ENCODE measurements around the gene EIF5. TPM values are rescaled to one million over a fixed set of nuclear protein-coding genes. Genes with fewer than 3 reads are reported as not detected.

The EIF5 gene
- total RNA-seq, 4 donors from 2014 or later: 210 to 312 (median 266) TPM

DNA sequence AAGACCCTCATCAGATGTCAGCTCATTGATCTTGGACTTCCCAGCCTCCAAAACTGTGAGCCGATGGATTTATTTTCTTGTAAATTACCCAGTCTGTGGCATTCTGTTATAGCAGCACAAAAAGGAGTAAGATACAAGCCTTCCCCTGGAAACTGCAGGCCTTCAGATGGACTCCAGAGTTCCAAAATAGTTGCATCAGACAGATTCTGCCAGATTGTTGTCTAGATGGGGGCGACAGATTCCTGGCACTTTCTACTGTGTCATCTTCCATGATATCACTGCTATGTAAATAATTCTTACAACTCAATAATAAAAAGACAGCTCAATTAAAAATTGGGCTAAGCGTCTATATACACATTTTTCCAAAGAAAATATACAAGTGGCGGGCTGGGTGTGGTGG is 34.0 kb downstream of the EIF5 start:
- in situ Hi-C loops (cut with MboI; ENCODE audit: low pct_ligation_motif_present in 1 of 4, low pct_unique_long_range_greater_than_20kb in 1 of 4, low sequenced_read_pairs in 3 of 4) (no loop called here), intact Hi-C loops (cut with DNase I; ENCODE audit: low total_unique reads) (no loop called here)
- 43 to 80% methylated on average over 1 to 4 of the region's 4 CpGs for WGBS, 2 donors (ENCODE audit: low coverage in 1 of 2)
- Histone ChIP-seq H3K27ac (no peak overlapping the region), H3K36me3 (no peaks in the 10 kb centered on the region), H3K4me3 (no peak overlapping the region), H3K27me3 (no peaks in the 10 kb centered on the region), H3K9me3 (peaks cover under 1 to 5% of the 10 kb centered on the region in 2 donors), H3K4me1 (no peaks in the 10 kb centered on the region)
- DNase-seq: no peak
- TF ChIP-seq EP300 (IDR thresholded peaks at IDR 0.05; ENCODE audit: low read depth): no peak
- no peak for TF ChIP-seq POLR2AphosphoS5 (IDR thresholded peaks at IDR 0.05)
- TF ChIP-seq POLR2A (IDR thresholded peaks at IDR 0.05): no peak
- TF ChIP-seq, protein P1, sequence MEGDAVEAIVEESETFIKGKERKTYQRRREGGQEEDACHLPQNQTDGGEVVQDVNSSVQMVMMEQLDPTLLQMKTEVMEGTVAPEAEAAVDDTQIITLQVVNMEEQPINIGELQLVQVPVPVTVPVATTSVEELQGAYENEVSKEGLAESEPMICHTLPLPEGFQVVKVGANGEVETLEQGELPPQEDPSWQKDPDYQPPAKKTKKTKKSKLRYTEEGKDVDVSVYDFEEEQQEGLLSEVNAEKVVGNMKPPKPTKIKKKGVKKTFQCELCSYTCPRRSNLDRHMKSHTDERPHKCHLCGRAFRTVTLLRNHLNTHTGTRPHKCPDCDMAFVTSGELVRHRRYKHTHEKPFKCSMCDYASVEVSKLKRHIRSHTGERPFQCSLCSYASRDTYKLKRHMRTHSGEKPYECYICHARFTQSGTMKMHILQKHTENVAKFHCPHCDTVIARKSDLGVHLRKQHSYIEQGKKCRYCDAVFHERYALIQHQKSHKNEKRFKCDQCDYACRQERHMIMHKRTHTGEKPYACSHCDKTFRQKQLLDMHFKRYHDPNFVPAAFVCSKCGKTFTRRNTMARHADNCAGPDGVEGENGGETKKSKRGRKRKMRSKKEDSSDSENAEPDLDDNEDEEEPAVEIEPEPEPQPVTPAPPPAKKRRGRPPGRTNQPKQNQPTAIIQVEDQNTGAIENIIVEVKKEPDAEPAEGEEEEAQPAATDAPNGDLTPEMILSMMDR (IDR thresholded peaks at IDR 0.05): no peak

DNA sequence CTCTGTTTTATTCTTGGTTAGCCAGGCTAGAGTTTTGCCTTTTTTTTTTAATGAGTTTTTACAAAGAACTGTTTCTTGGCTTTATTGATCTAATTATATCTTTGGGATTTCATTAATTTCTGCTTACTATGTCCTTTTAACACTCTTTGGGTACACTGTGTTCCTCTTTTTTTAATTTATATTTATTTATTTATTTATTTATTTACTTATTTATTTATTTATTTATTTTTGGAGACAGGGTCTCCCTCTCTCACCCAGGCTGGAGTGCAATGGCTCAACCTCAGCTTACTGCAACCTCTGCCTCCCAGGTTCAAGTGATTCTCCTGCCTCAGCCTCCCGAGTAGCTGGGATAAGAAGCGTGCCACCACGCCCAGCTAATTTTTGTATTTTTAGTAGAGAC is 36.0 kb downstream of the EIF5 start:
- DNase-seq: no peak
- in situ Hi-C loops (cut with MboI; ENCODE audit: low pct_ligation_motif_present in 1 of 4, low pct_unique_long_range_greater_than_20kb in 1 of 4, low sequenced_read_pairs in 3 of 4): no loop called here
- no peaks in the 10 kb centered on the region for H3K4me1 ChIP-seq
- H3K9me3 ChIP-seq: no peaks in the 10 kb centered on the region
- H3K36me3 ChIP-seq: no peaks in the 10 kb centered on the region
- no peak for TF ChIP-seq POLR2AphosphoS5 (IDR thresholded peaks at IDR 0.05)
- TF ChIP-seq EP300 (IDR thresholded peaks at IDR 0.05; ENCODE audit: low read depth): no peak
- no peak for TF ChIP-seq POLR2A (IDR thresholded peaks at IDR 0.05)
- TF ChIP-seq, protein P1 (IDR thresholded peaks at IDR 0.05): no peak
- intact Hi-C loops (cut with DNase I; ENCODE audit: low total_unique reads): no loop called here
- H3K27me3 ChIP-seq: no peaks in the 10 kb centered on the region
- WGBS, 2 donors (ENCODE audit: low coverage in 1 of 2): 40 to 93% methylated on average over 1 to 3 of the region's 3 CpGs
- no peak overlapping the region for H3K4me3 ChIP-seq
- H3K27ac ChIP-seq: no peak overlapping the region

DNA sequence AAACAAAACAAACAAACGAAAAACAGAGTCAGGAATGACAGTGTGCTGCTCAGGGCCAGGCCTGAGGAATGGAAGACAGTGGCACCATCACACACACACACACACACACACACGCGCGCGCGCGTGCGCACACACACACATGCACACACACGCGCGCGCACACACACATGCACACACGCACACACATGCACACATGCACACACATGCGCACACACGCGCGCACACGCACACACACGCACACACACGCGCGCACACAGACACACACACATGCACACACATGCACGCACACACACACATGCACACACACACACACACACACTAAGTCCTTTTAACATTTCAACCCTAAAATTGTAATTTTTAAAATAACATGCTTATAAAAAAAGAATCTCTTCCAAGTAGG is 38.0 kb downstream of the EIF5 start:
- Histone ChIP-seq H3K27ac (no peak overlapping the region), H3K4me3 (no peak overlapping the region), H3K4me1 (no peaks in the 10 kb centered on the region), H3K9me3 (no peaks in the 10 kb centered on the region), H3K36me3 (no peaks in the 10 kb centered on the region), H3K27me3 (no peaks in the 10 kb centered on the region)
- 77% methylated on average over 23 of the region's 23 CpGs; no CpG with 5 or more reads in 1 of the 2 donors for WGBS, 2 donors (ENCODE audit: low coverage in 1 of 2)
- DNase-seq: no peak
- intact Hi-C loops (cut with DNase I; ENCODE audit: low total_unique reads) (no loop called here), in situ Hi-C loops (cut with MboI; ENCODE audit: low pct_ligation_motif_present in 1 of 4, low pct_unique_long_range_greater_than_20kb in 1 of 4, low sequenced_read_pairs in 3 of 4) (no loop called here)
- TF ChIP-seq EP300 (IDR thresholded peaks at IDR 0.05; ENCODE audit: low read depth): no peak
- TF ChIP-seq, protein P1 (IDR thresholded peaks at IDR 0.05): no peak

DNA sequence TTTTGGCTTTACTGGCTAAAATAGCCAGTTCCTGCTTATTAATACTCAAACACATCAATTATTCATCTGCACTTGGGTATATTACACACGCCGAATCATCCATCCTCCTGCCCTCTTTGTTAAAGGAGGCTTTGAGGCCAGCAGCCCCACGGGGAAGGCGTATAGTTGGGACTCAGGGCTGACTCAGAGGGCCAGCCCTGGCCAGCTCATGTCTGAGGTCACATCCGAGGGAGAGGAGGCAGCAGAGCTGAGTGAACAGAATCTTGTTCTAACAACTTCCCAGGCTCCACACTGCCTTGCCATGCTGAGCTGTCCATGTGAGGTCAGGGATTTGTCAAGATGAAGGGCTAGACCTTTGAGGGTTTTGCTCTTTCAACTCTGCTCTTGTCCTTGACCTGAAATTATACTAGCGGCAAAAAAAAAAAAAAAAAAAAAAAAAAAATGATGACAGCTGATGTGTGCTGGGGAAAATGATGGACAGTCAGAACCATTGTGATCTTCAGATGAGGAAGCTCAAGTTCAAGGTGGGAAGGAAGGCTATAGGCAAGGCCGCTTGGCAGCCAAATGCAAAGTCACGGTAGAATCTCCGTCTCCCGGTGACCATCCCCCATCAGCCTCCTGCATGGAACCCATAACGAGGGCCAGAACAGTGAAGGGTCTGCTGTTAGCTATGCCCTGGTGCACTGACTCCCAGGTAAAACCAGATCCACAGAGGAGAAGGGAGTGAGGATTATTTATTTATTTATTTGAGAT is 38.7 kb downstream of the EIF5 start:
- no peak for DNase-seq
- WGBS, 2 donors (ENCODE audit: low coverage in 1 of 2): 71 to 78% methylated on average over 5 to 11 of the region's 11 CpGs
- no peaks in the 10 kb centered on the region for H3K4me1 ChIP-seq
- no peaks in the 10 kb centered on the region for H3K9me3 ChIP-seq
- TF ChIP-seq, protein P1 (IDR thresholded peaks at IDR 0.05): no peak
- TF ChIP-seq POLR2A (IDR thresholded peaks at IDR 0.05): no peak
- no peak overlapping the region for H3K4me3 ChIP-seq
- no peaks in the 10 kb centered on the region for H3K36me3 ChIP-seq
- in situ Hi-C loops (cut with MboI; ENCODE audit: low pct_ligation_motif_present in 1 of 4, low pct_unique_long_range_greater_than_20kb in 1 of 4, low sequenced_read_pairs in 3 of 4): no loop called here
- H3K27ac ChIP-seq: no peak overlapping the region
- H3K27me3 ChIP-seq: no peaks in the 10 kb centered on the region
- intact Hi-C loops (cut with DNase I; ENCODE audit: low total_unique reads): no loop called here
